ENCODE measurements around the gene NES.

DNA sequence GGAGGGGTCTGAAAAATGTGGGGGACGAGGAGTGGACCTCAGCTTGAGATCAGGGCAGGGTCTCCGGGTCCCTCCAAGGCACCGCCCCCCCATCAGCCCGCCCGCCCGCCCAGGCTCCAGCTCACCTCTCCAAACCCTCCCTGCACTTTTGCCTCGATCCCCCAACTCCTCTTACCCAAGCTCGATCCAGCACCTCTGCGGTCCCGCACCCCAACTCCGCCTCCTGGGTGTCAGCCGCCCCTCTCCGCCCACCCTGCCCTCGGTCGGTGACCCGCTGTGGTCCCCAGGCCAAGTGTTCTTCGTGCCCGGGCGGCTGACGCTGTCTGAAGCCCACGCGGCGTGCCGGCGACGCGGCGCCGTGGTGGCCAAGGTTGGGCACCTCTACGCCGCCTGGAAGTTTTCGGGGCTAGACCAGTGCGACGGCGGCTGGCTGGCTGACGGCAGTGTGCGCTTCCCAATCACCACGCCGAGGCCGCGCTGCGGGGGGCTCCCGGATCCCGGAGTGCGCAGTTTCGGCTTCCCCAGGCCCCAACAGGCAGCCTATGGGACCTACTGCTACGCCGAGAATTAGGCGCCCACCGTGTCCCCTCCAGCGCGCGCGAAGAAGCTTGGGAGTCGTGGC, 52.3 kb downstream of the NES start:
- TF ChIP-seq POLR2A (IDR thresholded peaks at IDR 0.05; ENCODE audit: extremely low read depth, insufficient read length): no peak
- TF ChIP-seq MYC (IDR thresholded peaks at IDR 0.05; ENCODE audit: low read depth, low read length): no peak
- TF ChIP-seq, protein P1, sequence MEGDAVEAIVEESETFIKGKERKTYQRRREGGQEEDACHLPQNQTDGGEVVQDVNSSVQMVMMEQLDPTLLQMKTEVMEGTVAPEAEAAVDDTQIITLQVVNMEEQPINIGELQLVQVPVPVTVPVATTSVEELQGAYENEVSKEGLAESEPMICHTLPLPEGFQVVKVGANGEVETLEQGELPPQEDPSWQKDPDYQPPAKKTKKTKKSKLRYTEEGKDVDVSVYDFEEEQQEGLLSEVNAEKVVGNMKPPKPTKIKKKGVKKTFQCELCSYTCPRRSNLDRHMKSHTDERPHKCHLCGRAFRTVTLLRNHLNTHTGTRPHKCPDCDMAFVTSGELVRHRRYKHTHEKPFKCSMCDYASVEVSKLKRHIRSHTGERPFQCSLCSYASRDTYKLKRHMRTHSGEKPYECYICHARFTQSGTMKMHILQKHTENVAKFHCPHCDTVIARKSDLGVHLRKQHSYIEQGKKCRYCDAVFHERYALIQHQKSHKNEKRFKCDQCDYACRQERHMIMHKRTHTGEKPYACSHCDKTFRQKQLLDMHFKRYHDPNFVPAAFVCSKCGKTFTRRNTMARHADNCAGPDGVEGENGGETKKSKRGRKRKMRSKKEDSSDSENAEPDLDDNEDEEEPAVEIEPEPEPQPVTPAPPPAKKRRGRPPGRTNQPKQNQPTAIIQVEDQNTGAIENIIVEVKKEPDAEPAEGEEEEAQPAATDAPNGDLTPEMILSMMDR (IDR thresholded peaks at IDR 0.05; ENCODE audit: low read depth, low read length): no peak
- TF ChIP-seq, protein P2, sequence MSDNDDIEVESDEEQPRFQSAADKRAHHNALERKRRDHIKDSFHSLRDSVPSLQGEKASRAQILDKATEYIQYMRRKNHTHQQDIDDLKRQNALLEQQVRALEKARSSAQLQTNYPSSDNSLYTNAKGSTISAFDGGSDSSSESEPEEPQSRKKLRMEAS (IDR thresholded peaks at IDR 0.05; ENCODE audit: low read depth, low read length): no peak
